ENCODE results near the gene PFN1.

The PFN1 gene

GRCh38 chr17:4947010-4947410, 1.3 kb downstream of the PFN1 start:
- Histone ChIP-seq H3K4me2 (ENCODE audit: low read length) (peak overlapping the region; percentile 79), H3K27me3 (ENCODE audit: control insufficient read depth, insufficient read depth, low read length) (no peaks in the 10 kb centered on the region), H3K27ac (peak overlapping the region; percentile 92), H2AFZ (no peak overlapping the region), H3K9me3 (ENCODE audit: control insufficient read depth, low read length) (no peaks in the 10 kb centered on the region), H3K79me2 (peaks cover 4% of the 10 kb centered on the region), H3K4me3 (ENCODE audit: low read depth, low read length) (peak overlapping the region; percentile 98), H3K36me3 (ENCODE audit: control insufficient read depth, insufficient read depth, low read length) (no peaks in the 10 kb centered on the region), H3K9ac (no peak overlapping the region), H3K4me1 (peaks cover 11% of the 10 kb centered on the region)
- no peak for TF ChIP-seq CTCF (IDR thresholded peaks at IDR 0.05)

- Histone ChIP-seq H3K36me3 (ENCODE audit: control insufficient read depth, insufficient read depth, low read length) (no peaks in the 10 kb centered on the region), H2AFZ (no peak overlapping the region), H3K4me2 (ENCODE audit: low read length) (peak overlapping the region; percentile 79), H3K4me3 (ENCODE audit: low read depth, low read length) (peak overlapping the region; percentile 98), H3K27me3 (ENCODE audit: control insufficient read depth, insufficient read depth, low read length) (no peaks in the 10 kb centered on the region), H3K9me3 (ENCODE audit: control insufficient read depth, low read length) (no peaks in the 10 kb centered on the region), H3K4me1 (peaks cover 16% of the 10 kb centered on the region), H3K9ac (no peak overlapping the region), H3K79me2 (peaks cover 9% of the 10 kb centered on the region), H3K27ac (peak overlapping the region; percentile 92)
- no peak for TF ChIP-seq CTCF (IDR thresholded peaks at IDR 0.05)
Observed at GRCh38 chr17:4946312-4946976, 1.9 kb downstream of the PFN1 start.

GRCh38 chr17:4945944-4946280, 2.4 kb downstream of the PFN1 start:
- no peak overlapping the region for H3K4me3 ChIP-seq (ENCODE audit: low read depth, low read length)
- H3K27ac ChIP-seq: peak overlapping the region; percentile 92
- H3K4me1 ChIP-seq: peaks cover 21% of the 10 kb centered on the region

GRCh38 chr17:4945176-4945943, 3.0 kb downstream of the PFN1 start:
- no peaks in the 10 kb centered on the region for H3K27me3 ChIP-seq (ENCODE audit: control insufficient read depth, insufficient read depth, low read length)
- peaks cover 18% of the 10 kb centered on the region for H3K4me1 ChIP-seq
- no peaks in the 10 kb centered on the region for H3K36me3 ChIP-seq (ENCODE audit: control insufficient read depth, insufficient read depth, low read length)
- peaks cover 16% of the 10 kb centered on the region for H3K79me2 ChIP-seq
- TF ChIP-seq CTCF (IDR thresholded peaks at IDR 0.05): no peak
- no peak overlapping the region for H3K9ac ChIP-seq
- no peaks in the 10 kb centered on the region for H3K9me3 ChIP-seq (ENCODE audit: control insufficient read depth, low read length)
- no peak overlapping the region for H3K4me3 ChIP-seq (ENCODE audit: low read depth, low read length)
- H3K27ac ChIP-seq: peak overlapping the region; percentile 16
- no peak overlapping the region for H3K4me2 ChIP-seq (ENCODE audit: low read length)
- H2AFZ ChIP-seq: no peak overlapping the region

More at GRCh38 chr17:4945944-4946280, 2.4 kb downstream of the PFN1 start:
- TF ChIP-seq CTCF (IDR thresholded peaks at IDR 0.05): no peak
- Histone ChIP-seq H3K9ac (no peak overlapping the region), H3K36me3 (ENCODE audit: control insufficient read depth, insufficient read depth, low read length) (no peaks in the 10 kb centered on the region), H3K4me2 (ENCODE audit: low read length) (no peak overlapping the region), H3K79me2 (peaks cover 13% of the 10 kb centered on the region), H3K9me3 (ENCODE audit: control insufficient read depth, low read length) (no peaks in the 10 kb centered on the region), H2AFZ (no peak overlapping the region), H3K27me3 (ENCODE audit: control insufficient read depth, insufficient read depth, low read length) (no peaks in the 10 kb centered on the region)
